Measurements from ENCODE around the gene HOXA10.

DNA sequence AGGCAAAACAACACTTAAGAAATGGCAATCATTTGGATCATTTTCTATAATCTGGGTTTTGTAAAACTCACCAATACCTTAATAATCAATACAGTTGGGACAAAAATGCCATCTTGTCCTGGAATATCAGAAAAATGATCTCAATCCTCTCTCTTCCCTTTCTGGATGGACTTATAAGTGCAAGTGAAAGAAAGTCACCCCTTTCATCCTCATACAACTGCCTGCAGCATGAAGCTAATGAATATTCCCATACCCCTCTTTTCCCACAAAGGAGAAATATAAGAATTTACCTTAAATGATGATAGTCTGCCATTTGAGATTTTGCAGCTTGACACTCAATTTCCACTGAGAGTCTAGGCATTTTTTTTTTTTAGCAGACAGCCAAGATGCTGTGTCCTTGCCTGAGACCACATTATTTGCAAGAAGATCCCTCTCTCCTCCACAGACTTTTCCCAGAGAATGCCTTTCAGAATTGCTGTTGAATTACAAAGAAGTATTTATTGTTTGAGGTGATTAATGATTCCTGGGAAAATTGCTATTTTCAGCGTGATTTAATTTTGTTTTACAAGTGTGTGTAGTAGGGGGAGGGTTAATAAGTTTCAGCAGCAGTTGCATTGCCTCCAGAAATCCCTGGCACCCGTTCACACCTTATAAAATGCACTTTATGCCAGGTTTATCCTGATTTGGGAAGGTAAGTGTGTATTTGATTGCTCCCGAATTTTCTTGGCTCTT, 47.4 kb downstream of the HOXA10 start:
- TF ChIP-seq, protein P1, sequence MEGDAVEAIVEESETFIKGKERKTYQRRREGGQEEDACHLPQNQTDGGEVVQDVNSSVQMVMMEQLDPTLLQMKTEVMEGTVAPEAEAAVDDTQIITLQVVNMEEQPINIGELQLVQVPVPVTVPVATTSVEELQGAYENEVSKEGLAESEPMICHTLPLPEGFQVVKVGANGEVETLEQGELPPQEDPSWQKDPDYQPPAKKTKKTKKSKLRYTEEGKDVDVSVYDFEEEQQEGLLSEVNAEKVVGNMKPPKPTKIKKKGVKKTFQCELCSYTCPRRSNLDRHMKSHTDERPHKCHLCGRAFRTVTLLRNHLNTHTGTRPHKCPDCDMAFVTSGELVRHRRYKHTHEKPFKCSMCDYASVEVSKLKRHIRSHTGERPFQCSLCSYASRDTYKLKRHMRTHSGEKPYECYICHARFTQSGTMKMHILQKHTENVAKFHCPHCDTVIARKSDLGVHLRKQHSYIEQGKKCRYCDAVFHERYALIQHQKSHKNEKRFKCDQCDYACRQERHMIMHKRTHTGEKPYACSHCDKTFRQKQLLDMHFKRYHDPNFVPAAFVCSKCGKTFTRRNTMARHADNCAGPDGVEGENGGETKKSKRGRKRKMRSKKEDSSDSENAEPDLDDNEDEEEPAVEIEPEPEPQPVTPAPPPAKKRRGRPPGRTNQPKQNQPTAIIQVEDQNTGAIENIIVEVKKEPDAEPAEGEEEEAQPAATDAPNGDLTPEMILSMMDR (IDR thresholded peaks at IDR 0.05) = no peak
- no peak for TF ChIP-seq EP300 (IDR thresholded peaks at IDR 0.05)
